HG03039 (cell line): ENCODE results near the gene GAREM2.

Source experiments
- ATAC-seq: cut with Tn5 transposase; IDR thresholded peaks from one replicate; pipeline ENCODE4 v1.9.1; 2021; ENCODE audit warnings: mild to moderate bottlenecking, moderate library complexity; ENCODE audit not compliant: unreplicated experiment

GAREM2 gene

GRCh38 chr2:26224095-26224494 is 51.2 kb downstream of the GAREM2 start:
- no peak for ATAC-seq

GRCh38 chr2:26229595-26229994 is 56.7 kb downstream of the GAREM2 start:
- ATAC-seq, result no peak

GRCh38 chr2:26230806-26231205 is 57.9 kb downstream of the GAREM2 start:
- ATAC-seq, result no peak

GRCh38 chr2:26235089-26235488 is 62.2 kb downstream of the GAREM2 start:
- no peak for ATAC-seq

- ATAC-seq, result no peak
Observed at GRCh38 chr2:26237868-26238267, 65.0 kb downstream of the GAREM2 start.

- no peak for ATAC-seq
Observed at GRCh38 chr2:26238311-26238958, 65.5 kb downstream of the GAREM2 start.
